Tongue (tissue), 2 donors: ENCODE data around the gene GLT1D1. TPM values are rescaled to one million over a fixed set of nuclear protein-coding genes. Genes with fewer than 3 reads are reported as not detected.
A peak's percentile ranks its signal among the peaks of the same experiment; 100 is the strongest.
"Not testable (repeated sequence)": the region's sequence is repeated elsewhere in the genome, so short reads cannot be mapped to it uniquely, and the experiment has no call there.

Source experiments
- DNase-seq: peaks from one replicate; pipeline ENCODE4 v3.0.0-alpha.2; 2015
- total RNA-seq: library from RNA; depleted of rRNA; stranded (reverse); fragments of >200 nt; gene quantifications from one replicate; pipeline ENCODE4 v1.2.3, GENCODE V29; 2014

The GLT1D1 gene
- total RNA-seq, result 1.8 TPM

GRCh38 chr12:128852885-128853599 is at the start of gene GLT1D1:
Gene GLT1D1, plus strand, starts transcription at chr12:128853478. Its CDS starts 104 bp downstream, at chr12:128853582.
- no peak for DNase-seq

DNA sequence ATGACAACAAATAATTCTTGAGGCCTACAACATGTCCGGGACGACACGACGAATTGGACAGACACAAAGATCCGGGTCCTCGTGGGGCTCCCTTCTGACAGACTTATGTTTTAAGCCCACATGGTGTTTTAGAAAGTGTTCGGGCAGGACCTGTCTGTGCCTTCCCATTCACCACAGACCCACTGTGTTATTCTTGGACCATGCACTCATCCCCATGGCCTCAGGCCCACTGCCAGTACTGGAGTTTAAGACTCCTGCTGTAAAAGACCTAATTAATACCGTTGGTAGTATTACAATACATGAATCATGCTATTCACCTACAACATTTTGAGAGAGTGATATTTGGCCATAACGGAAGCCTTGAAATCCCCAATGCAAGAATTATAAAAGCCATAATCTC is 49.5 kb upstream of the GLT1D1 start:
- DNase-seq, result no peak

DNA sequence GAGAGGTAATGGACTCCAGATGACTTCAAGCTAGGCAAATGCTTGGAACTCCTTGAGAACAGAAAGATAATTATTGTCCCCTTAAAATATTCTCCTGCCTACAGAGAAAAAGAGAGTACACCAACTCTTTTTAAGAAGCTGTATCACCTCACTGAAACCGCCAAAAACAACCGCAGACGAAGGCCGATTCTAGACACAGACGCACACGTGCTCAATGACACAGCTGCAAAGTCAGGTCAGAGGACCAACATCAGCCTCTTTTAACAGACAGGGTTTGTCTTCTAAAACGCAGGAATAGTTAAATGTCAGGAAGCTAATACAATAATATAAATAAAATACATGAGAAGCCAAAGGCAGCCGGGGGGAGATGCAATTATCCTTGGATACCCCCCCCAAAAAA is 48.5 kb upstream of the GLT1D1 start:
- DNase-seq, result no peak

DNA sequence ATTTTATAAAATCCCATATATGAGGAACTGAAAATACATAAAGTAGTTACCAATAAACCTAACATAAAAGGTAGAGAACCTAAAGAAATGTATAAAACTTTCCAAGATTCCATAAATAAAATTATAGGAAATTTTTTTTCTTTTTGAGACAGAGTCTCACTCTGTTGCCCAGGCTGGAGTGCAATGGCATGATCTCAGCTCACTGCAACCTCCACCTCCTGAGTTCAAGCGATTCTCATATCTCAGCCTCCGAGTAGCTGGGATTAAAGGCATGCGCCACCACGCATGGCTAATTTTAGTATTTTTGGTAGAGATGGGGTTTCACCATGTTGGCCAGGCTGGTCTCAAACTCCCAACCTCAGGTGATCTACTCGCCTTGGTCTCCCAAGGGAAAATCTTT is 47.9 kb upstream of the GLT1D1 start:
- DNase-seq, result not testable (repeated sequence)

DNA sequence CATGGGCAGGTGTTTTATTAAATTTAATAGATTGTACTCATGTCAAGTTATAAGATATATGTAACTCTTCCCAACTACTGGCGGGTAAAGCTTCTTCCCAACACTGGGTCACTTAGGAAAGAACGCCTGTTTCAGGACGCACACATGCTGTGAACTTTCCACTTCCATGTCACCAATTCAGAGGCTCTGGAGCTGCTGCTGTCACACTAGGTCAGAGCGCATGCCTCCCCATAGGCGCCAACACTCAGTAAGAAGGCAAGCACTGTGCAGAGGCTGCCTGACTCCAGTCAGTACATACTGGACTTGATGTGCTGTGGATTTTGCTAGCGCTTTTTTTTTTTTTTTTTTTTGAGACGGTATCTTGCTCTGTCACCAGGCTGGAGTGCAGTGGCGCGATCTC is 46.7 kb upstream of the GLT1D1 start:
- no peak for DNase-seq

DNA sequence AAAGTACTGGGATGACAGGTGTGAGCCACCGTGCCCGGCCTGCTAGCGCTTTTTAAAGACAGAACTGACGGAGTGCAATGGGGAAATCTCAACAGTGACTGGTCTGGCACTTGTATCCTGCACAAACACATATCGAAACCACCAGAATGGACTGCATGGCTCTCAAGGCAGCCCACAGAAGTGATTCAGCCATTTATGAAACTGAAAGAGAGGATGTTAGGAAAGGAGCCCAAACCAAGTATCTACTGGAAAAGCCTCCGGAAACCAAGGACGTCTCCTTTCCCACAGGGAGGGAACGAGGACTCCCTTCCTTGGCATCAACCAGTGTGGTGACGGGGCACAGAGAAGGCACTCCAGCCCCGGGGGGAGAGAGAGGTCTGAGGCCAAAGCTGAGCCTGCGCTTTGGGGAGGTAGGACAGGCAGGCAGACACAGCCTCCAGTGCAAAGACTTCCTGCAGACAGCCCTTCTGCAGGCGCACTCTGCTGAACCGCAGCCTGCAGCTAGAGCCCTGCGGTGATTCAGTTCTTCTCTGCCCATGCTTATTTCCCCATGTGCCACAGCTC is 46.0 kb upstream of the GLT1D1 start:
- no peak for DNase-seq

DNA sequence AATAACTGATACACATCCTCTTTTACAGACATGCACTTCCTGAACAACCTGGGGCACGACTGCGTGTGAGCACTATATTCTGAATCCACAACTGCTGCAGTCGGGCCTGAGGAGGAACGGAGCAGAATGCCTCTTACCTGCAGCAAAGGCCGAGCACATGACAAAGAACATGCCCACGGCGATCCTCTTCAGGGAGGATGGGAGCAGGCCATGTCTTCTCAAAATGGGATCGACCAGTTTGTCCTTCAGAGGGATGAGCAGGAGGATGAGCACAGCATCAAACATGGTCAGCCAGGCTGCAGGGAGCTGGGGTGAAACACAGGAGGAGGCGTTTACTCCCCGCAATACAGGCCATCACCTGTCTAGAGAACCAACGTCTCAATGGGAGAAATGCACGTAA is 44.6 kb upstream of the GLT1D1 start:
- DNase-seq, result no peak

DNA sequence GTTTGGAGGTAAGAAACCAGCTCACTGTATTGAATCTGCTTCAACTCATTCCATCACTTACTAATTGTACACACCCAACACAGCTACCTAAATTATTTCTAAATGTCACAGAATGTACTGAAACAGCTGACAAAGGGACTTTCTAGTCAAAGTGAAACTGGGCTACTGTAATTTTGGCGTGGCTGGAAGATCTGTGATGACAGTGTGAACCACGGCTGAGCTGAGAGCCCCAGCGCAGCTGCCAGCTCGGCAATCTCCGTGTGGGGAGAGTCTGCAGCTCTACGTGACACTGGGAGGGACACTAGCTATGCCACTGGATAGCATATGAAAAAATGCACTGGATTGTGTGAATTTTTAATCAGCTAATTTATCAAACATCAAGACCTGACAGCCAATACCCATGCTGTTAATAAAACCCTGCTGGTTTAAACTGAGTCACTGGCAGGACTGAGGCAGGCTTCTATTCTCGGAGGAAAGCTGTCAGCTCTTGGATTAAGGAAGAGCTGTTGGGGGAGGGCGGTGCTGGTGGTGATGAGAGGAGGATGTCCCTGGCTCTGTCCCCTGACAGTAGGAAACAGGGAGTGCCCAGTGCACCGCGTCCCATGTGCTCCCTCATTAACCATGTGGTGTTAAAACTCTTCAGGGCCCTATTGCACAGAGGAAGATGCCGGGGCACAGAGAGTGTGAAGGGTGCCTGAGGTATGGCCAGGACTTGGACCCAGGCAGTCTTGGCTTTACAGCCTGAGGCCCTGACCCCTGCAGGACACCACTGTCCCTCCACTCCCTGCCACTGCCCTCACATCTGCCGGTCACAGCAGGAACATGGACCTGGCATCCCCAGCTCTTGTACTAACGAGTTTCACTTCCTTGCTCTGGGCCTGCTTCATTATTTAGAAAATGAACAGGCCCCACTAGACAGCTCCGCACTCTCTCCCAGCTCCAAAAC is 42.8 kb upstream of the GLT1D1 start:
- peak; percentile 68 for DNase-seq

- no peak for DNase-seq
Measured at GRCh38 chr12:128811806-128812205, 41.5 kb upstream of the GLT1D1 start.

DNA sequence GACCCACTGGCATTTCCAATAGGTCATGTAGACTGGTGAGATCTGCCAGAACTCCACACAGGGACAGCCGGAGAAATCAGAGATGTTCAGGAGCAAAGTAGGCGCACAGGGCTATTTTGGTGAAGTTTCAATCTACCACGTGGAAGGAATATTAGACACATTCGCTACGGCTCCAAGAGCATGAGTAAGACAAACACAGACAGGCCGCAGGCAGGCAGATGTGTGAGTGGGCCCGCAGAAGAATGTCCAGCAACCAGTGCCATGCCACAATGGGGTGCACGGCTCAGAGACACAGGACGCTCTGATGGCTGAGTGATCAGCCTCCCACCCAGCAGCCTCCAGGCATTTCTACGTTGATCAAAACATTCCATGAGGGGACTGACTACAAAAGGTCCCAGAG is 39.9 kb upstream of the GLT1D1 start:
- no peak for DNase-seq

- DNase-seq, result no peak
Measured at GRCh38 chr12:128813883-128814282, 39.4 kb upstream of the GLT1D1 start.

- no peak for DNase-seq
Measured at GRCh38 chr12:128814411-128815261, 38.6 kb upstream of the GLT1D1 start.

DNA sequence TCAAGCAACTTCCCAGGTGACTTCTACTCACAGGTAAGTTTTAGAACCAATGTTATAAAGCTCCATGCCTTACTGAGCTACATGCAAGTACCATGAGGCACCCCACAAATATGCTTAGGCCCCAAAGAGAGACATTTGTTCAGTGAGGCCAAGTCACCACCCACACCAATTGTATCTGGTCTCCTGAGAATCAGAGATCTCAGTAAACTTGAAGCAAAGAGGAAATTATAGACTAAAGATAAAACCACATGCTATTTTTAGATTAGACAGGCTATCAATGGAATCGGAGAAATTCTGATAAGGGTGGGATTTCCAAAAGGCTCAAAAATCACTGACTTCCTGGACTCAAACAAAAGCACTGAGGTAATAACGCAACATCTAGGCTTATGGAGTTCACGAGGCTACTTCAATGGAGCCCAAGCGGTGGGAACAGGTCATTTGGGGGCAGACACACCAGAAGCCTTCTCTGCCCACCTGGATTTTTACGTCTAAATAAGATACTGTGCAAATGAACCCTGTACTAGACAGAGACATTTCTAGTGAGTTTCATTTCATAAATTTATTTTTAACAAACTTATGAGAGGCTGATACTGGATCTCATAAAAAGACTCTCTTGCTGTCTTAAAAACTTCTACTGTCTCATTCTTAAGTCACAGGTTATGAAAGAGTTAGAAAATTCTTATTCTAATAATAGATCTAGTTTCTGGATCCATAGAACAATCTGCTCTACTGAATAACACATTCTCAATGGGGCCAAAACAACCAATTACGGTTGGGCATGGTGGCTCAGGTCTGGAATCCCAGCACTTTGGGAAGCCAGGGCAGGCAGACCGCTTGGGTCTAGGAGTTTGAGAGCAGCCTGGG is 37.3 kb upstream of the GLT1D1 start:
- DNase-seq, result no peak

GRCh38 chr12:128816643-128816920 is 36.7 kb upstream of the GLT1D1 start:
- DNase-seq, result no peak

DNA sequence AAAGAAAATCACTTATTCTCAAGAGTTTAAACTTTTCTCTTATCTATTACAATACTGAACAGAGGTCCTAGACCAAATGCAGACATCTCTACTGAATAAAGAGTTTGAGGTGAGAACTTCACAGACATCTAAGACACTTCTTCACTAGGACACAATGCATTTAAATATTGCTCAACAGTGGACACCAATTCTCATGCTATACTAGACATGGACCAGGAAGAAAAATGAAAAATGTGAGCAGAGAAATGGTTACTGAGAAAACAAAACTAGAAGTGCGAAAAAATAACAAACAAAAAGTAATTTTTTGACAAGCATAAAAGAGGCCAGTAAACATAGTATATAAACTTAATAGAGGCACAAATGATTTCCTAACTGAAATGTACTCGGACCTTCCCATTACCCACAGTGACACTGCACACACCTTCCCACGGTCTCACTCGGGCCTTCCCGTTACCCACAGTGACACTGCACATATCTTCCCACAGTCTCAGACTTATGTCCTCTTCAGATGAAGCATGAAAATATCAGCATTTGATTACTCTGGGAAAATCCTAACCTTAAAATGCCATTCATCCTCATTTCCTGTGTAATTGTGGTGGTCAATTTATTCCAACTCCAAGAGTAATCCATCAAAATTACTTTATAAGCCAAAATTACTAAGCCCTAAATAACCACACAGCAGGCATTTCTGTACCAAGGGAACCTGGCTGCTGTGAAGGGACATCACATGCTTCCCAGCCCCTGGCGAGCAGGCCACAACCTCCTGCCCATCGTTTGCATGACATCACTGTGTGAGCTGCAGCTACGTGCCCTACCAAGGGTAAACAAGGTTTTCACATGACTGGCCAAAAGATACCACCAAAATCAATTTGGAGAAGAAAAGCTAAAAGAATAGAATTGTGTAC is 35.9 kb upstream of the GLT1D1 start:
- DNase-seq, result no peak

DNA sequence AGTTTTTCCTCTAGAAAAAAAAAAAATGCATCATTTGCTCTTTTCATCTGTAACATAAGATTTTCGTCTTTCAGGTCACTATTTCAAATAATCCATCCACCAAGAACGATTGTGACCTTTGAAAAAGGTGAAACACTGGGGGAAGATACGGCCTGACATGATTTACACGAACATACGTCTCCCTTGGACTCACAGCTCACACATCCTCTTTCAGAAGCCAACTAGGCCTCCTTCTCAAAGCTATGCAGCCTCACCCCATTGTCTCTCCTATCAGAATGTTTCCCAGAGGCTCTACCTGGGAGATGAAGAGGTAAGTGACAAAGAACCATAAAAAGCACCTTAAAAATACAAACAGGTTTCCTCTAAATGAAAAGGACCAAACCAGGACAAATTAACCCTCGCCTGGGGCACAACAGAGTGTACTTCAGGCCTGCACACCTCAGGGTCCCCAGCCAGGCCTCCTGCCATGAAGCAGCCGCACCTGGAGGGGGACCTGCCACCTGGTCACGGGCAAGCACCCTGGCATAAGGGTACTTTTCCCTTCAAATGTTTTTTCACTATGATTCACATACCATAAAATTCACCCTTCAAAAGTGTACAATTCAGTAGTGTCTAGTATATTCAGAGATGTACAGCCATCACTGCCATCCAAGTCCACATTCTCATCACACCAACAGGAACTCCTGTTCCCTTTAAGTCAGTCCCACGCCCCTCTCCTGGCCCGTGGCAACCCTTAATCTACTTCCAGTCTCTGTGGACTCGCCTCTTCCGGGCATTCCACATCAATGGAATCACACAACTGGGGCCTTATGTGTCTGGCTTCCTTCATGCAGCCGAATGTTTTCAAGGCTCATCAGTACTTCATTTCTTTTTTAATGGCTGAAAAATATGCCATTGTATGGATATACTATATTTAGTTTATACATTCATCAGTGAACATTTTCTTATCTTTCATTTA is 34.9 kb upstream of the GLT1D1 start:
- no peak for DNase-seq

GRCh38 chr12:128819293-128820144 is 33.8 kb upstream of the GLT1D1 start:
- DNase-seq, result peak; percentile 58

DNA sequence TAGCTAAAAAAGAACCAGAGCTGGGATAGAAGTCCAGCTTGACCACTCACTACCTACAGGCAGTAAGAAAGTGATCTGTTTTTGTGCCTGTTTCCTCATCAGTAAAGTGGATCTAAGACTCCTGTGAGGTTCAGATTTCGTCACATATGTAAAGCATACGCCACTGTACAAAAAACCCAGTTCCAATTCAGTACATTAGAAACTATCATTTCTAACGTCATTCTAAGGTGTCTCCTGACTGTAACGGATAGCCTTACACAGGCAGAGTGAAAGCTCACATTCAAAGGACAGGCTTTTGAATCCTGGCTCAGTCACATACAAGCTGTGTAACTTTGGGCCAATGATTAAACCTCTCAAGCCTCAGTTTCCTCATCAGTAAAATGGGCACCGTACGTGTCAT is 33.0 kb upstream of the GLT1D1 start:
- DNase-seq, result no peak
